Loucy (cell line): ENCODE data around the gene SLC27A1.

Experiments
- H2AFZ ChIP-seq: fragments of 200-600 bp; sonication (generic); 2 replicates; pipeline ENCODE4 v1.6.0; 2016; ENCODE audit warnings: antibody characterized with exemption, mild to moderate bottlenecking, low read length, moderate library complexity
- H3F3A ChIP-seq: fragments of 200-600 bp; 2 replicates; pipeline ENCODE4 v1.6.0; 2016; ENCODE audit warnings: antibody characterized with exemption, low read depth, mild to moderate bottlenecking
- H3K27me3 ChIP-seq: fragments of 200-600 bp; sonication (generic); 2 replicates; pipeline ENCODE4 v1.6.1; 2014; ENCODE audit warnings: low read length, mild to moderate bottlenecking; ENCODE audit not compliant: insufficient read depth, poor library complexity, severe bottlenecking
- H3K36me3 ChIP-seq: fragments of 200-600 bp; sonication (generic); 2 replicates; pipeline ENCODE4 v1.6.1; 2016; ENCODE audit warnings: low read length; ENCODE audit not compliant: insufficient read depth
- H3K4me1 ChIP-seq: fragments of 200-600 bp; sonication (generic); 2 replicates; pipeline ENCODE4 v1.5.1; 2014; ENCODE audit warnings: low read length, mild to moderate bottlenecking; ENCODE audit not compliant: insufficient read depth, poor library complexity, severe bottlenecking
- H3K4me2 ChIP-seq: fragments of 200-600 bp; sonication (generic); 2 replicates; pipeline ENCODE4 v1.6.0; 2014; ENCODE audit warnings: antibody characterized with exemption, low read length, low read depth, mild to moderate bottlenecking; ENCODE audit not compliant: poor library complexity, severe bottlenecking
- H3K4me3 ChIP-seq: fragments of 200-600 bp; sonication (generic); 2 replicates; pipeline ENCODE4 v1.5.1; 2014; ENCODE audit warnings: low read length, mild to moderate bottlenecking, mixed read lengths; ENCODE audit not compliant: poor library complexity, severe bottlenecking
- H3K79me2 ChIP-seq: fragments of 200-600 bp; sonication (generic); 2 replicates; pipeline ENCODE4 v1.6.1; 2014; ENCODE audit warnings: low read length; ENCODE audit not compliant: insufficient read depth
- H3K9ac ChIP-seq: fragments of 200-600 bp; sonication (generic); 2 replicates; pipeline ENCODE4 v1.6.0; 2014; ENCODE audit warnings: mild to moderate bottlenecking, low read depth, low read length, moderate library complexity; ENCODE audit not compliant: poor library complexity, severe bottlenecking
- H3K9me2 ChIP-seq: fragments of 200-600 bp; sonication (generic); replicated peaks from 2 replicates; pipeline ENCODE4 v1.6.1; 2016; ENCODE audit warnings: low read depth, low read length, mixed read lengths
- H3K9me3 ChIP-seq: fragments of 200-600 bp; sonication (generic); 2 replicates; pipeline ENCODE4 v1.6.1; 2014; ENCODE audit warnings: mild to moderate bottlenecking, antibody characterized with exemption, low read length, low read depth; ENCODE audit not compliant: insufficient read depth
- H4K20me1 ChIP-seq: fragments of 200-600 bp; sonication (generic); 2 replicates; pipeline ENCODE4 v1.6.0; 2014; ENCODE audit warnings: antibody characterized with exemption, low read length, mild to moderate bottlenecking; ENCODE audit not compliant: insufficient read depth, poor library complexity, severe bottlenecking
- EZH2phosphoT487 ChIP-seq: fragments of 200-600 bp; IDR thresholded peaks from 2 replicates; pipeline ENCODE4 v1.6.1; 2018; ENCODE audit warnings: antibody characterized with exemption, mild to moderate bottlenecking, moderate library complexity, borderline replicate concordance
- TF ChIP-seq, protein P1 (sequence below): fragments of 200-600 bp; sonication (generic); conservative IDR thresholded peaks from 2 replicates; pipeline ENCODE4 v1.5.1; 2014; ENCODE audit warnings: mild to moderate bottlenecking, antibody characterized with exemption, low read length

The SLC27A1 gene

DNA sequence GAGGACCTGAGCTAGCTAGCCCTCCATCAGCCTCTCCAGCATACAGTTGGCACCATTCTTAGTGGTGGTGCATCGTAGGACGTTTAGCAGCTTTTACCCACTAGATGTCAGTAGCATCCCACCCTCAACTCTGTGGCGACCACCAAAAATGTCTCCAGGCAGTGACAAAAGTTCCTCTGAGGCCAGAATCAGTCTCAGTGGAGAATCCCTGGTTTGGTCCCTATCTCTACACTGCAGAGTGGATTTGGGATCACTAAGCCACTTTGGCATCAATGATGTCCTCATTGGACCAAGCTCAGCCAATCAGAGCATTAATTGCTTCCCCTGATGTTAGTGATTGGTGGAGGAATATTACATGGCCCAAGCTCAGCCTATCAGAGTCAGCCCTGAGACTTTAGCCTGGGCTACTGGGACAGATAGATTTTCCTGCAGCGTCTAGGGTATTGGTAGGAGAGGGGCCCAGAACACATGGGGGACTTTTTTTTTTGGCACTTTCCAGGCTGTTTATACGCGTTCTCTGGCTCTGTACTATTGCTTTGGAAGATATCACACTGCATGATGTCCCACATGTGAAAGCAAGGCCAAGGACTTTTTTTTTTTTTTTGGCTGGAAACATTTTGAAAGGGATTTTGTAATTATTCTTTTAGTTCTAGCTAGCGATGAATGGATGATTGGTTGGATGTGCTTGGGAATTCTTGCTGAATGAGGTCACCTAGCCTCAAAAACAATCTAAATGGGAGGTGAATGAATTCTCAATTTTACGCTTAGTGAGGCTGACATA lies 28.9 kb upstream of the SLC27A1 start:
- H2AFZ ChIP-seq, result no peak overlapping the region
- no peak overlapping the region for H3K9ac ChIP-seq
- H3K4me3 ChIP-seq, result no peak overlapping the region
- no peaks in the 10 kb centered on the region for H3K9me2 ChIP-seq
- no peak overlapping the region for H3K4me2 ChIP-seq
- no peaks in the 10 kb centered on the region for H3K9me3 ChIP-seq
- TF ChIP-seq, protein P1, sequence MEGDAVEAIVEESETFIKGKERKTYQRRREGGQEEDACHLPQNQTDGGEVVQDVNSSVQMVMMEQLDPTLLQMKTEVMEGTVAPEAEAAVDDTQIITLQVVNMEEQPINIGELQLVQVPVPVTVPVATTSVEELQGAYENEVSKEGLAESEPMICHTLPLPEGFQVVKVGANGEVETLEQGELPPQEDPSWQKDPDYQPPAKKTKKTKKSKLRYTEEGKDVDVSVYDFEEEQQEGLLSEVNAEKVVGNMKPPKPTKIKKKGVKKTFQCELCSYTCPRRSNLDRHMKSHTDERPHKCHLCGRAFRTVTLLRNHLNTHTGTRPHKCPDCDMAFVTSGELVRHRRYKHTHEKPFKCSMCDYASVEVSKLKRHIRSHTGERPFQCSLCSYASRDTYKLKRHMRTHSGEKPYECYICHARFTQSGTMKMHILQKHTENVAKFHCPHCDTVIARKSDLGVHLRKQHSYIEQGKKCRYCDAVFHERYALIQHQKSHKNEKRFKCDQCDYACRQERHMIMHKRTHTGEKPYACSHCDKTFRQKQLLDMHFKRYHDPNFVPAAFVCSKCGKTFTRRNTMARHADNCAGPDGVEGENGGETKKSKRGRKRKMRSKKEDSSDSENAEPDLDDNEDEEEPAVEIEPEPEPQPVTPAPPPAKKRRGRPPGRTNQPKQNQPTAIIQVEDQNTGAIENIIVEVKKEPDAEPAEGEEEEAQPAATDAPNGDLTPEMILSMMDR, result peak; percentile 77
- TF ChIP-seq EZH2phosphoT487, result no peak
- H4K20me1 ChIP-seq, result no peaks in the 10 kb centered on the region
- no peaks in the 10 kb centered on the region for H3F3A ChIP-seq
- no peaks in the 10 kb centered on the region for H3K4me1 ChIP-seq
- H3K36me3 ChIP-seq, result no peaks in the 10 kb centered on the region
- H3K27me3 ChIP-seq, result no peaks in the 10 kb centered on the region
- H3K79me2 ChIP-seq, result no peaks in the 10 kb centered on the region

DNA sequence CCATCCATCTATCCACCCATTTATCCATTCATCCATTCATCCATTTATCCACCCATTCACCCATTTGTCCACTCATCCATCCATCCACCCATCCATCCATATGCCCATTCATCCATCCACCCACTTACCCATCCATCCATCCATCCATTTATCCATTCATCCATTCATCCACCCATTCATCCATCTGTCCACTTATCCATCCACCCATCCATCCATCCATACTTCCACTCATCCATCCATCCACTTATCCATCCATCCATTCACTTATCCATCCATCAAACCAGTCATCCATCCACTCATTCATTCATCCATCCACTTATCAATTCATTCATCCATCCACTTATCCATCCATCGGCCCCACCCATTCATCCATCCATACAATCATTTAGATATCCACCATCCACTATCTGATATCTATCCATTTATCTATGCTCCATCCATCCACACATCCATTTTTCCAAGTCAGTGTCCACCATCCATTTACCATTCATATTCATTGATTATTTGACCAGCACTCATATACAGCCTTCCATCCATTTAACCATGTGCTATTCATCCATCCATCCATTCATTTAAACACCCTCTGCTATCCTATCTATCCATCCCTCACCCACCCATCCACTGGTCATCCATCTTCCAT lies 24.7 kb upstream of the SLC27A1 start:
- Histone ChIP-seq H3K9me3 (no peaks in the 10 kb centered on the region), H3K36me3 (no peaks in the 10 kb centered on the region), H3K9ac (no peak overlapping the region), H3K4me3 (no peak overlapping the region), H3K4me1 (peaks cover 6% of the 10 kb centered on the region), H4K20me1 (no peaks in the 10 kb centered on the region), H2AFZ (no peak overlapping the region), H3K79me2 (no peaks in the 10 kb centered on the region), H3K4me2 (no peak overlapping the region), H3K9me2 (no peaks in the 10 kb centered on the region), H3K27me3 (no peaks in the 10 kb centered on the region), H3F3A (peaks cover 4% of the 10 kb centered on the region; the same call in 1 of the 2 replicates)
- TF ChIP-seq, protein P1, result no peak
- TF ChIP-seq EZH2phosphoT487, result no peak

DNA sequence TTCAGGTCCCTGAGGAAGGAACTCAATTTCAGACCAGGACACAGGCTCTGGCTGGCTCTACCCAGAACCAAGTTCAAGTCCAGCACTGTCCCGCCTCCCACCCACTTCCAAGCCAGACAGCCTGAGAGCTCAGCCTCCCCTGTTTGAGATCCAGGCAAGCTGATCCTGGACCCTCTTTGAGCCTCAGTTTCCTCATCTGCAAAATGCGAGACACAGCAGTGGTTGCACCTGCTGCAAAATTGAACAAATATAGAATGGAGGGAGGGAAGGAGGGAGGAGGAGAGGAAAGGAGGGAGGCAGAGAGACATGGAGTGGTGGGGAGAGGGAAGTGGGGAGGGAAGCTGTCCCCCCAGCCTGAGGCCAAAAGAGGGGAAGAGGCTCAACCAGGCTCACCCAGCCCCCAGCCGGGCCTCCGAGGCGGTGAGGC lies 22.6 kb upstream of the SLC27A1 start:
- Histone ChIP-seq H3K36me3 (no peaks in the 10 kb centered on the region), H3K4me3 (peak overlapping the region; percentile 40), H2AFZ (no peak overlapping the region), H4K20me1 (no peaks in the 10 kb centered on the region), H3K9me2 (no peaks in the 10 kb centered on the region), H3F3A (peaks cover 4% of the 10 kb centered on the region; the same call in 1 of the 2 replicates), H3K9ac (no peak overlapping the region), H3K79me2 (no peaks in the 10 kb centered on the region), H3K4me2 (peak overlapping the region; percentile 63), H3K27me3 (no peaks in the 10 kb centered on the region), H3K9me3 (no peaks in the 10 kb centered on the region), H3K4me1 (peaks cover 12% of the 10 kb centered on the region)
- TF ChIP-seq, protein P1, result no peak
- no peak for TF ChIP-seq EZH2phosphoT487
